H1 (cell line): ENCODE results near the gene PSMD9. TPM values are rescaled to one million over a fixed set of nuclear protein-coding genes. Genes with fewer than 3 reads are reported as not detected.

ENCODE experiments used
- CTCF ChIA-PET: fragments of 300-600 bp; sonication (Branson Sonifier 250); formaldehyde crosslinking; loops from one replicate; lab custom pipeline; 2021; ENCODE audit not compliant: partially characterized antibody; lab: Charles Lee
- POLR2A ChIA-PET: fragments of 300-600 bp; sonication (Branson Sonifier 250); formaldehyde crosslinking; loops from one replicate; lab custom pipeline; 2021; ENCODE audit warnings: inconsistent platforms; ENCODE audit not compliant: partially characterized antibody; lab: Charles Lee
- DNase-seq, 2 experiments: peaks; one replicate each; pipeline versions ENCODE4 v3.0.0 to v3.0.0-alpha.2; 2010 to 2022; ENCODE audit warnings: low spot score in 2 of 2, low read depth in 1 of 2, mixed read lengths in 1 of 2
- FAIRE-seq: peaks from 2 replicates; lab custom pipeline; 2011; peaks lifted over from hg19 to GRCh38; lab: Jason Lieb, UNC
- H2AFZ ChIP-seq: 2 replicates; pipeline ENCODE4 v1.8.1; 2012; ENCODE audit warnings: low read length, inconsistent platforms
- H2AK5ac ChIP-seq: 2 replicates; pipeline ENCODE4 v1.6.1; 2013; ENCODE audit warnings: low read depth, low read length
- H2BK120ac ChIP-seq: replicated peaks from 2 replicates; pipeline ENCODE3; 2013; ENCODE audit warnings: low read depth, low read length, inconsistent platforms
- H2BK12ac ChIP-seq: 2 replicates; pipeline ENCODE4 v1.6.1; 2013; ENCODE audit warnings: low read depth, low read length
- H2BK15ac ChIP-seq: 2 replicates; pipeline ENCODE4 v1.6.1; 2013; ENCODE audit warnings: low read length
- H2BK20ac ChIP-seq: 2 replicates; pipeline ENCODE4 v1.6.1; 2013; ENCODE audit warnings: low read length
- H2BK5ac ChIP-seq: 2 replicates; pipeline ENCODE4 v1.6.1; 2013; ENCODE audit warnings: low read depth, low read length
- H3K14ac ChIP-seq: 2 replicates; pipeline ENCODE4 v1.6.1; 2013; ENCODE audit warnings: inconsistent platforms; ENCODE audit not compliant: insufficient read length
- H3K18ac ChIP-seq: 2 replicates; pipeline ENCODE4 v1.6.1; 2013; ENCODE audit warnings: low read length; ENCODE audit errors: extremely low read depth
- H3K23ac ChIP-seq: 2 replicates; pipeline ENCODE4 v1.6.1; 2013; ENCODE audit warnings: inconsistent platforms; ENCODE audit not compliant: insufficient read length
- H3K23me2 ChIP-seq: 2 replicates; pipeline ENCODE4 v1.6.1; 2013; ENCODE audit warnings: low read depth, low read length
- H3K27ac ChIP-seq: 2 replicates; pipeline ENCODE4 v1.6.1; 2011; ENCODE audit warnings: low read depth, low read length, inconsistent platforms
- H3K27me3 ChIP-seq, 4 experiments: replicated peaks in 1 of 4; 1 replicate in 1 of 4; 2 replicates in 3 of 4; pipeline versions ENCODE4 v1.6.1 to v1.8.1; 2011 to 2013; ENCODE audit warnings: low read length in 3 of 4, mild to moderate bottlenecking in 3 of 4, inconsistent platforms in 2 of 4, mixed read lengths in 2 of 4, moderate library complexity in 1 of 4; ENCODE audit not compliant: control insufficient read depth in 3 of 4, insufficient read depth in 3 of 4; ENCODE audit errors: extremely low read depth in 1 of 4
- H3K36me3 ChIP-seq, 4 experiments: 2 replicates each; pipeline versions ENCODE4 v1.6.1 to v1.8.1; 2011 to 2013; ENCODE audit warnings: mild to moderate bottlenecking in 4 of 4, low read length in 3 of 4, moderate library complexity in 2 of 4, control low read depth in 1 of 4, inconsistent platforms in 1 of 4; ENCODE audit not compliant: insufficient read depth in 4 of 4, control insufficient read depth in 2 of 4
- H3K4ac ChIP-seq: replicated peaks from 2 replicates; pipeline ENCODE3; 2013; ENCODE audit warnings: low read length, low read depth, mixed read lengths, inconsistent platforms; ENCODE audit not compliant: insufficient read length
- H3K4me1 ChIP-seq, 4 experiments: replicated peaks in 1 of 4; 1 replicate in 1 of 4; 2 replicates in 3 of 4; pipeline versions ENCODE4 v1.6.1 to v1.8.1; 2011 to 2013; ENCODE audit warnings: low read length in 3 of 4, inconsistent platforms in 2 of 4, mixed read lengths in 1 of 4; ENCODE audit not compliant: insufficient read depth in 4 of 4, control insufficient read depth in 3 of 4
- H3K4me2 ChIP-seq, 2 experiments: 2 replicates each; pipeline versions ENCODE4 v1.6.1 to v1.8.1; 2011 to 2013; ENCODE audit warnings: low read depth in 2 of 2, low read length in 2 of 2, control low read depth in 1 of 2, inconsistent platforms in 1 of 2, mild to moderate bottlenecking in 1 of 2; ENCODE audit not compliant: insufficient read depth in 1 of 2
- H3K4me3 ChIP-seq, 4 experiments: fragments of 200-600, 300-600 bp in 1 of 4; sonication (generic), shearing (Covaris generic), sonication (Bioruptor Twin) in 1 of 4; 2 replicates each; pipeline versions ENCODE4 v1.5.1 to v1.8.1; 2011 to 2016; ENCODE audit warnings: low read length in 4 of 4, low read depth in 3 of 4, control low read depth in 2 of 4, inconsistent platforms in 2 of 4, mild to moderate bottlenecking in 2 of 4, mixed read lengths in 1 of 4, moderate library complexity in 1 of 4; ENCODE audit not compliant: insufficient read depth in 2 of 4; ENCODE audit errors: extremely low read depth in 1 of 4
- H3K56ac ChIP-seq: replicated peaks from 2 replicates; pipeline ENCODE3; 2013; ENCODE audit warnings: low read depth, mild to moderate bottlenecking, mixed read lengths, low read length, inconsistent platforms; ENCODE audit not compliant: insufficient read length
- H3K79me1 ChIP-seq: 2 replicates; pipeline ENCODE4 v1.6.1; 2013; ENCODE audit warnings: low read depth, low read length, control low read depth
- H3K79me2 ChIP-seq, 2 experiments: 2 replicates each; pipeline versions ENCODE4 v1.6.1 to v1.8.1; 2012 to 2013; ENCODE audit warnings: low read length in 2 of 2, mild to moderate bottlenecking in 2 of 2, inconsistent platforms in 1 of 2; ENCODE audit not compliant: insufficient read depth in 2 of 2, control insufficient read depth in 1 of 2
- H3K9ac ChIP-seq, 4 experiments: replicated peaks in 1 of 4; 1 replicate in 1 of 4; 2 replicates in 3 of 4; pipeline versions ENCODE4 v1.6.1 to v1.8.1; 2011 to 2013; ENCODE audit warnings: low read depth in 3 of 4, low read length in 3 of 4, control low read depth in 2 of 4, mild to moderate bottlenecking in 2 of 4, moderate library complexity in 2 of 4, inconsistent platforms in 1 of 4; ENCODE audit errors: extremely low read depth in 1 of 4
- H3K9me3 ChIP-seq, 2 experiments: 2 replicates each; pipeline versions ENCODE4 v1.6.1 to v1.8.1; 2012 to 2013; ENCODE audit warnings: mild to moderate bottlenecking in 2 of 2, moderate library complexity in 2 of 2, control low read depth in 1 of 2, inconsistent platforms in 1 of 2, low read depth in 1 of 2, low read length in 1 of 2, mixed read lengths in 1 of 2; ENCODE audit not compliant: insufficient read depth in 2 of 2
- H4K20me1 ChIP-seq, 2 experiments: replicated peaks in 1 of 2; 2 replicates each; pipeline versions ENCODE3 to v1.8.1; 2011 to 2013; ENCODE audit warnings: inconsistent platforms in 2 of 2, low read length in 2 of 2, mild to moderate bottlenecking in 1 of 2; ENCODE audit not compliant: insufficient read depth in 2 of 2, control insufficient read depth in 1 of 2
- H4K5ac ChIP-seq: 2 replicates; pipeline ENCODE4 v1.6.1; 2013; ENCODE audit warnings: low read length, low read depth, mixed read lengths, inconsistent platforms; ENCODE audit not compliant: insufficient read length
- H4K8ac ChIP-seq: 2 replicates; pipeline ENCODE4 v1.8.0; 2013; ENCODE audit warnings: mild to moderate bottlenecking, moderate library complexity, low read length, inconsistent platforms; ENCODE audit not compliant: insufficient read depth; ENCODE audit errors: extremely low read depth
- H4K91ac ChIP-seq: replicated peaks from 2 replicates; pipeline ENCODE3; 2013; ENCODE audit warnings: low read length, mixed read lengths, inconsistent platforms; ENCODE audit not compliant: insufficient read length
- CBX8 ChIP-seq: fragments of 300-800, 300-1000 bp; sonication (generic); IDR thresholded peaks from 2 replicates; pipeline ENCODE4 v1.7.1; 2016; ENCODE audit warnings: low read depth, low read length, borderline replicate concordance
- CHD2 ChIP-seq: IDR thresholded peaks from 2 replicates; pipeline ENCODE4 v1.6.1; 2012; ENCODE audit warnings: low read length, improper control_type of control experiment
- CREB1 ChIP-seq: IDR thresholded peaks from 2 replicates; pipeline ENCODE4 v1.6.1; 2012; ENCODE audit warnings: inconsistent platforms
- EP300 ChIP-seq, 2 experiments: IDR thresholded peaks; 1 replicate in 1 of 2; 2 replicates in 1 of 2; pipeline ENCODE4 v1.6.1; 2011 to 2012; ENCODE audit warnings: low read depth in 2 of 2, low read length in 2 of 2, mild to moderate bottlenecking in 2 of 2, borderline replicate concordance in 1 of 2, inconsistent platforms in 1 of 2, moderate library complexity in 1 of 2
- HDAC2 ChIP-seq, 2 experiments: fragments of 300-600 bp in 1 of 2; sonication (generic) in 1 of 2; IDR thresholded peaks; 2 replicates each; pipeline ENCODE4 v1.6.1; 2011 to 2012; ENCODE audit warnings: low read depth in 2 of 2, low read length in 2 of 2, mild to moderate bottlenecking in 2 of 2, moderate library complexity in 2 of 2, borderline replicate concordance in 1 of 2, inconsistent platforms in 1 of 2
- KDM5A ChIP-seq: fragments of 200-600 bp; IDR thresholded peaks from 2 replicates; pipeline ENCODE4 v1.7.1; 2012; ENCODE audit warnings: mild to moderate bottlenecking, low read length, inconsistent platforms, mixed read lengths
- MAFK ChIP-seq: IDR thresholded peaks from 2 replicates; pipeline ENCODE4 v1.6.1; 2012; ENCODE audit warnings: low read depth, mild to moderate bottlenecking, improper control_type of control experiment, low read length
- POLR2A ChIP-seq, 2 experiments: IDR thresholded peaks; 1 replicate in 1 of 2; 2 replicates in 1 of 2; pipeline ENCODE4 v1.6.1; 2011; ENCODE audit warnings: low read depth in 2 of 2, low read length in 2 of 2, mild to moderate bottlenecking in 2 of 2; ENCODE audit errors: control extremely low read depth in 1 of 2
- RNF2 ChIP-seq: fragments of 200-900, 300-1000 bp; sonication (generic); IDR thresholded peaks from 2 replicates; pipeline ENCODE4 v1.7.1; 2016; ENCODE audit warnings: borderline replicate concordance, low read depth, mild to moderate bottlenecking, antibody characterized with exemption, low read length; ENCODE audit not compliant: poor library complexity, severe bottlenecking; ENCODE audit errors: missing control alignments
- SP1 ChIP-seq: IDR thresholded peaks from 2 replicates; pipeline ENCODE4 v1.6.1; 2011; ENCODE audit warnings: low read depth, low read length
- SUZ12 ChIP-seq: fragments of 200-600 bp; sonication (generic); IDR thresholded peaks from 2 replicates; pipeline ENCODE4 v1.6.1; 2012; ENCODE audit warnings: mild to moderate bottlenecking, inconsistent platforms, low read length, moderate library complexity, mixed read lengths
- TAF7 ChIP-seq: optimal IDR thresholded peaks from 2 replicates; pipeline ENCODE3; 2011; ENCODE audit warnings: low read depth, mild to moderate bottlenecking, inconsistent platforms, low read length, moderate library complexity, borderline replicate concordance
- TBP ChIP-seq: IDR thresholded peaks from 2 replicates; pipeline ENCODE4 v1.6.1; 2011; ENCODE audit warnings: low read depth, low read length, improper control_type of control experiment
- TCF12 ChIP-seq: IDR thresholded peaks from 2 replicates; pipeline ENCODE4 v1.6.1; 2011; ENCODE audit warnings: low read depth, mild to moderate bottlenecking, low read length
- TEAD4 ChIP-seq: IDR thresholded peaks from 2 replicates; pipeline ENCODE4 v1.6.1; 2012; ENCODE audit warnings: low read depth, low read length, inconsistent platforms, mixed read lengths
- WGBS, 2 experiments: shearing (Covaris generic) in 1 of 2; methylation state at CpG; one replicate each; pipeline versions ENCODE4 v1.1.6 to v1.1.7; 2013 to 2015; ENCODE audit warnings: low lambda C conversion rate in 2 of 2, mixed read lengths in 2 of 2, inconsistent platforms in 1 of 2, low coverage in 1 of 2, missing lambda C conversion rate in 1 of 2; ENCODE audit not compliant: insufficient replicate concordance in 2 of 2, insufficient coverage in 1 of 2, insufficient read length in 1 of 2; ENCODE audit errors: extremely low coverage in 1 of 2, missing lambda C conversion rate in 1 of 2; 5-methylcytosine and 5-hydroxymethylcytosine counted together
- polyA plus RNA-seq, 7 experiments: library from polyadenylated mRNA; depleted of rRNA in 3 of 7; stranded (reverse) in 5 of 7; unstranded in 2 of 7; fragments of >200 nt in 5 of 7; fragments of 200-250 nt in 2 of 7; gene quantifications; 1 replicate in 5 of 7; 2 replicates in 1 of 7; 4 replicates in 1 of 7; pipeline versions ENCODE4 v1.2.1 to v1.2.3, GENCODE V29; 2011 to 2013; ENCODE audit warnings: missing spikeins in 2 of 7, mixed read lengths in 2 of 7
- total RNA-seq: library from RNA; stranded (reverse); fragmentation: NEBNext Ultra II Directional; extraction: Animal tissue kit (Norgen Biotek cat#: 25700); gene quantifications from 2 replicates; pipeline ENCODE4 v1.2.1, GENCODE V29; 2021

PSMD9 gene
- total and polyA plus RNA-seq, 2 of the 8 experiments (the other 6 are each of a cell fraction or from before 2014, with no cell fraction given), result 28.8 to 36.1 TPM

DNA sequence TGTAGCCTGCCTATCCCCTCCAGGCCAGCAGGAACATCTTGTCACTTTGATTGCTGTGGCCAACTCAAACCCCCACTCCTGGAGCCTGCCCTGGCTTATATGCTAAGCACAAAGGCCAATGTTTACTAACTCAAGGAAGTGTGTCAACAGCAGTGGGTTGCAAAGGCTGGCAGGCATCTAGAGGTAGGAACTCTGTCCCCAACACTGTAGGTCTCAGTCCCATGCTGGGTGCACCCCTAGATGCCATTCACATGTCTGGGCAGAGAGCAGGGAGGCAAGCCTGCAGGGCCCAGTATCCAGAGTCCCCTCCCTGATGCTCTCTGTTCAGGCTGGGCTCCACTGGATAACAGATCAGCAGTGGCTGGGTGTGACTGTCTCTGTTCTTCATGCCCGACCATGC lies 28.3 kb upstream of the PSMD9 start:
- CTCF ChIA-PET, result interaction anchor here (0.5 to 4.1 kb wide), 8 partner anchors 9 to 965 kb away, joined by 3 to 20 read pairs (median 4); partner anchors contain the start of genes MORN3 and PSMD9
- FAIRE-seq, result no peak
- TF ChIP-seq POLR2A (IDR thresholded peaks at IDR 0.05; ENCODE audit: control extremely low read depth in 1 of 2, low read depth in 2 of 2, low read length in 2 of 2), result no peak
- TF ChIP-seq TEAD4, result no peak
- no peak for TF ChIP-seq CBX8
- no peak for TF ChIP-seq TAF7
- no peak for TF ChIP-seq TCF12
- no peak for TF ChIP-seq CHD2
- no peak for TF ChIP-seq SP1
- no peak for TF ChIP-seq RNF2
- TF ChIP-seq KDM5A, result no peak
- no peak for TF ChIP-seq CREB1
- no peak for TF ChIP-seq TBP
- no peak for TF ChIP-seq HDAC2 (IDR thresholded peaks at IDR 0.05; ENCODE audit: borderline replicate concordance in 1 of 2, low read depth in 2 of 2, low read length in 2 of 2)
- TF ChIP-seq SUZ12, result no peak
- no peak for TF ChIP-seq EP300 (IDR thresholded peaks at IDR 0.05; ENCODE audit: borderline replicate concordance in 1 of 2, low read depth in 2 of 2, low read length in 2 of 2)
- no peak for TF ChIP-seq MAFK

More for the DNA sequence above, 28.3 kb upstream of the PSMD9 start:
- no peak overlapping the region for H4K91ac ChIP-seq
- H3K27me3 ChIP-seq, result no peaks in the 10 kb centered on the region; a peak in 1 of 7 replicates
- no peak overlapping the region for H2AFZ ChIP-seq
- 0 out of 2 replicates have a peak overlapping the region, but pooled peaks have one; percentile 1 for H2BK12ac ChIP-seq
- H4K5ac ChIP-seq, result no peak overlapping the region
- no peaks in the 10 kb centered on the region for H3K9me3 ChIP-seq
- no peak overlapping the region for H3K4me2 ChIP-seq
- no peak overlapping the region for H2BK15ac ChIP-seq
- H3K79me2 ChIP-seq, result no peaks in the 10 kb centered on the region
- no peaks in the 10 kb centered on the region for H3K23me2 ChIP-seq
- H2BK120ac ChIP-seq, result no peak overlapping the region
- no peak overlapping the region for H3K9ac ChIP-seq
- H3K4ac ChIP-seq, result no peak overlapping the region
- H3K18ac ChIP-seq, result no peak overlapping the region
- H2BK5ac ChIP-seq, result no peak overlapping the region
- H3K14ac ChIP-seq, result no peak overlapping the region
- H3K23ac ChIP-seq, result no peak overlapping the region
- H4K8ac ChIP-seq, result no peak overlapping the region
- no peaks in the 10 kb centered on the region for H3K36me3 ChIP-seq
- DNase-seq, result no peak
- no peak overlapping the region for H3K27ac ChIP-seq
- WGBS, 2 experiments, result 100% methylated on average over 1 of the region's 1 CpG; no CpG with 5 or more reads in 1 of the 2 experiments
- H2AK5ac ChIP-seq, result 0 out of 2 replicates have a peak overlapping the region, but pooled peaks have one; percentile 53
- no peaks in the 10 kb centered on the region for H4K20me1 ChIP-seq
- no peaks in the 10 kb centered on the region for H3K79me1 ChIP-seq
- no peak overlapping the region for H3K4me3 ChIP-seq
- POLR2A ChIA-PET, result no interaction called here
- H3K4me1 ChIP-seq, result peaks cover 0 to 17% (median 11%) of the 10 kb centered on the region in 4 experiments; a peak in 5 of 7 replicates
- H2BK20ac ChIP-seq, result no peak overlapping the region
- H3K56ac ChIP-seq, result no peak overlapping the region
